Endothelial cell of umbilical vein (primary cell): ENCODE data around the gene FNIP1.

Source experiments
- CTCF ChIP-seq, 2 donors: IDR thresholded peaks; 1 replicate in 1 of 2; 2 replicates in 1 of 2; pipeline ENCODE4 v1.5.1; 2011; ENCODE audit warnings: low read length in 2 of 2, mild to moderate bottlenecking in 2 of 2, moderate library complexity in 2 of 2, control low read depth in 1 of 2, inconsistent platforms in 1 of 2, low read depth in 1 of 2; ENCODE audit not compliant: insufficient read depth in 1 of 2; ENCODE audit errors: extremely low read depth in 1 of 2
- EZH2 ChIP-seq: IDR thresholded peaks from 2 replicates; pipeline ENCODE4 v1.6.1; 2012; ENCODE audit warnings: borderline replicate concordance, low read depth, mild to moderate bottlenecking, moderate library complexity, low read length, inconsistent platforms; ENCODE audit not compliant: severe bottlenecking
- GATA2 ChIP-seq: IDR thresholded peaks from 2 replicates; pipeline ENCODE4 v1.7.0; 2011; ENCODE audit warnings: low read depth, mild to moderate bottlenecking, moderate library complexity, mixed read lengths, low read length; ENCODE audit not compliant: insufficient read length, insufficient read depth
- JUN ChIP-seq: IDR thresholded peaks from 2 replicates; pipeline ENCODE4 v1.6.1; 2011; ENCODE audit warnings: borderline replicate concordance, low read depth; ENCODE audit not compliant: insufficient read length, insufficient read depth
- MAX ChIP-seq: IDR thresholded peaks from 2 replicates; pipeline ENCODE4 v1.6.1; 2011; ENCODE audit not compliant: insufficient read depth, insufficient read length
- MYC ChIP-seq: IDR thresholded peaks from one replicate; pipeline ENCODE4 v1.6.1; 2011; ENCODE audit warnings: mild to moderate bottlenecking, low read depth, low read length
- POLR2A ChIP-seq: IDR thresholded peaks from 2 replicates; pipeline ENCODE4 v1.6.1; 2012; ENCODE audit warnings: low read depth, mild to moderate bottlenecking, control low read depth, low read length
- POLR2AphosphoS5 ChIP-seq: IDR thresholded peaks from 2 replicates; pipeline ENCODE4 v1.6.1; 2012; ENCODE audit warnings: low read depth, mild to moderate bottlenecking, control low read depth, low read length, moderate library complexity; ENCODE audit not compliant: insufficient read depth

GRCh38 chr5:131776450-131776849 lies 20.4 kb downstream of the FNIP1 start:
- TF ChIP-seq POLR2AphosphoS5 (no peak), CTCF (IDR thresholded peaks at IDR 0.05; ENCODE audit: extremely low read depth in 1 of 2, insufficient read depth in 1 of 2, low read depth in 1 of 2, low read length in 2 of 2) (no peak), MAX (no peak), EZH2 (no peak), POLR2A (no peak), MYC (no peak), JUN (no peak), GATA2 (no peak)
